ENCODE results near the gene P2RX2.

GRCh38 chr12:132664206-132665148, 45.9 kb downstream of the P2RX2 start:
- TF ChIP-seq CTCF (IDR thresholded peaks at IDR 0.05) (no peak), POLR2A (IDR thresholded peaks at IDR 0.05) (no peak)

Data from body of pancreas (tissue), 4 donors.